Activated CD4-positive, CD25-positive, alpha-beta regulatory T cell treated with anti-CD3 and anti-CD28 coated beads, Interleukin-2, amount 50 U/mL, for 16 hours (primary cell): Measurements from ENCODE around the gene TEX54.

Experiments
- DNase-seq: peaks from one replicate; pipeline ENCODE4 v3.0.0-alpha.2; 2020; ENCODE audit warnings: low read depth, low spot score

TEX54 gene

GRCh38 chr11:62788991-62789390, 43.6 kb downstream of the TEX54 start:
- no peak for DNase-seq

GRCh38 chr11:62787005-62787759, 45.5 kb downstream of the TEX54 start, which contains the start of gene TMEM179B:
Gene TMEM179B (plus strand): TSS chr11:62787402. CDS start chr11:62787432, 30 bp downstream.
- DNase-seq: peak; percentile 96

GRCh38 chr11:62786318-62787004, 46.2 kb downstream of the TEX54 start:
- DNase-seq: peak; percentile 80

- DNase-seq: no peak
Observed at GRCh38 chr11:62782753-62783152, 49.9 kb downstream of the TEX54 start.
